Measurements from ENCODE around the gene AHR.

Gene AHR

DNA sequence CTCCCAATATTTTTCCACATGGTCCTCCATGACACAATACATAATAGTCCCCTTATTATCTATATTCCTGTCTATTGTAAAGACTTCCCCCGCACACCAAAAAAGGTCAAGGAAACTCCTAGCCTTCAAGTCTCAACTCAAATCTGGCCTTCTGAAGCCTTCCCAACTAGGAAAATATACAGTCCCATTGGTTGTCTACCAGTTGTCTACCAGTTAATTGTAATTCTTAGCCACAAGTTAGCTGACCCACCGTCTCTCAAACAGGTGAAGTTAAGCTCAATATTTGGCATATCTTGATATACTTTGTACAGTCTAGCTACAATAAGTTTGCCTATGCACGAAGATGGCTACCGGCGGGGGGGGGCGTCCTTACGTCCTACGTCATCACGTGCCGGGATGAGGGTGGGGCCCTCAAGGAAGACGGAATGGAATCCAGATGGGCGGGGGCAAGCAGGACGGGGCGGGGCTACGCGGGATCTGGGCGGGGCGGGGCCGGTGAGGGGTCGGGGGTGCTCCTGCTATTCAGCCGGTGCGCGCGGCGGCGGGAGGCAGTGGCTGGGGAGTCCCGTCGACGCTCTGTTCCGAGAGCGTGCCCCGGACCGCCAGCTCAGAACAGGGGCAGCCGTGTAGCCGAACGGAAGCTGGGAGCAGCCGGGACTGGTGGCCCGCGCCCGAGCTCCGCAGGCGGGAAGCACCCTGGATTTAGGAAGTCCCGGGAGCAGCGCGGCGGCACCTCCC is at the start of gene AHR:
TSS of gene AHR (plus strand) at position 551 of the 738 bp plus-strand sequence. CDS start 613 bp downstream, outside the sequence.
- peak; percentile 93 for DNase-seq

- DNase-seq, result no peak
These were observed 44.6 kb upstream of the AHR start for GRCh38 chr7:17253885-17254284.

DNA sequence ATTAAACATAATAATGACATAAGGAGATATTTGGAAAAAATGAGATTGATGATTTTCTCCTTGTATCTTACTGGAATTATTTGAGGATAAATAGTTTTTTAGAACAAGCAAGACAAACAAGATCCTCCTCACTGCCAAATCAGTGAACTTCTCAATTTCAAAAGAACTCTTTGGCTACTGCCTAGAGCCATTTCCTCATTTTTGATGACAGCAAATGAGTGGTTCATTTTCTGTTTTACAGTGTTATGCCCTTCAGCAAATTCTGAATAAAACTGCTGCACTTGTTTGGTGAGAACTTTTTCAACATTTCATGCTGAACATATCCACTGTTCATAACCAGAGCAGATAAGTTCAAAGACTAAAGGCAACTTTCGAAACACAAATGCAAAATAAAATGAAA is 42.5 kb upstream of the AHR start:
- no peak for DNase-seq

DNA sequence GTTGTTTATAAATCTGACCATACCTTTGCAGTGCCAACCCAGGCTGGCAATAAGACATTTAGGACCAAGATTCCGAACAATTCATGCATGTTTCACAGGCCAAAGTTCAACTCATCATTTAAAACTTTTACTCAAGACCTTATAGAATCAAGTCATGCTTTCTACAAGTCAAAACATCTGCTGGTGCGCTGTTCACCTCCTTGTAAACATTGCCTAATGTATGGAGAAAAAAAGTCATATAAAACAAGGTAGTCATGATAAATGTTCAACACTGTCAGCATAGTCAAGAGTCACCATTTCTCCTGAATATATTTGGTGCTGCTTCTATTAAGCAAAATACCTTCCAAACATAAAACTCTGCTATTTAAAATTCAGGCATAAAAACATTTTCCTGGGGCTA is 42.1 kb upstream of the AHR start:
- DNase-seq, result no peak

DNA sequence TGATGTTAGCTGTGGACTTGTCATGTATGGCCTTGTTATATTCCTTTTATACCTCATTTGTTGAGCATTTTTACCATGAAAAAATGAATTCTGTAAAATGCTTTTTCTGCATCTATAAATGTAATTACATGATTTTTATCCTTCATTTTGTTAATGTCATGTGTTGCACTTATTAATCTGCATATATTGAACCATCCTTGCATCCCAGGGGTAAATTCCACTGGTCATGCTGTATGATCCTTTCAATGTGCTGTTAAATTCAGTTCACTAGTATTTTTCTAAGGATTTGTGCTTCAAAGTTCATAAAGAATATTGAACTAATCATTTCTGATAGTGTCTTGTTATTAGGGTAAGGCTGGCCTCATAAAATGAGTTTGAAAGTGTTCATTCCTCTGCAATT is 31.9 kb upstream of the AHR start:
- no peak for DNase-seq

DNA sequence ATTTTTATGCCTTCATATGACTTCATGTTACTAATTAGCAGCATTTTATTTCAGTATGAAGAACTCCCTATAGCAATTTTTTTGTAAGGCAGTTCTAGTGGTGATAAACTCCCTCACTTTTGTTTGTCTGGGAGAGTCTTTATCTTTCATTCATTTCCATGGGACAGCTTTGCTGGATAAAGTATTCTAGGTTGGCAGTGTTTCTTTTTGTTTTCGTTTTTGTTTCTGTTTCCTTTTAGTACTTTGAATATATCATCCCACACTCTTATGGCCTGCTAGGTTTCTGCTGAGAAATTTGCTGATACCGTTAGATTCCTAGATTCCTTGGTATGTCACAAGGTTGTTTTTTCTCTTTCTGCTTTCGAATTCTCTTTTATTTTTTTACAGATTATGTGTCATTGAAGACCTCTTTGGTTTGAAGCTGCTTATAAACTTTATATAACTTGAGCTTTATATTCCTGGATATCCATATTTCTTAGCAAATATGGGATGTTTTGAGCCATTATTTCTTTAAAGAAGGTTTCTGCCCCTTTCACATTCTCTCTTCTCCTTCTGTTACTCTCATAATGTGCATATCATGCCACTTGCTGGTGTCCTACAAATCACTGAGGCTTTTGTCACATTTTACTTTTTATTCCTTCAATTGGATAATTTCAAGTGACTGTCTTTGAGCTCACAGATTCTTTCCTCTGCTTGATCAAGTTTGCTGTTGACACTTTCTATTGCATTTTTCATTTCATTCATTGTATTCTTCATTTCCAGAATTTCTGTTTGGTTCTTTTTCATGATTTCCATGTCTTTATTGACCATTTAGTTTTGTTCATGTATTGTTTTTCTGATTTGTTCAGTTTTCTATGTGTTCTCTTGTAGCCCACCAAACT is 28.9 kb upstream of the AHR start:
- DNase-seq, result no peak

- no peak for DNase-seq
These were observed 23.8 kb upstream of the AHR start for GRCh38 chr7:17274551-17275245.

GRCh38 chr7:17275749-17276671 is 22.4 kb upstream of the AHR start:
- no peak for DNase-seq

GRCh38 chr7:17279061-17279460 is 19.4 kb upstream of the AHR start:
- DNase-seq, result no peak

- no peak for DNase-seq
These were observed 9.3 kb upstream of the AHR start for GRCh38 chr7:17289074-17289645.

- no peak for DNase-seq
These were observed 5.6 kb upstream of the AHR start for GRCh38 chr7:17292843-17293242.

DNA sequence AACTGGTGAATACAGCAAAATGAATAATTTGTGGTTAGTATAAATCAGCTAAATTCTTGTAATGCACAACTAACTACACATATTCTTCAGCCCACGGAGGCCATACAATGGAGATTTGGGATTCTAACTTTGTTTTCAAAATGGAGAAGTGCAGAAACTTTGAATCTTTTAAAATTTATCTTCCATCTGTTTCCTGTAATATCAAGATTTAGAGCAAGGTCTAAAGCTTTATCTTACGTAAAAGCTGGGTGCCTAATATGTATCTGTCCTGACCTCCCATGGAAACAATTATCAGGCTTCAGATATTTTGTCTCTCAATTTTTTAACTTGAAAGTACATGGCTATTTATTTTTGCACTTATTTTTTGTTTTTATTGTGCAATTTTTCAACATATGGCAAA is 5.0 kb upstream of the AHR start:
- no peak for DNase-seq

GRCh38 chr7:17297243-17297642 is 1.2 kb upstream of the AHR start:
- no peak for DNase-seq

DNA sequence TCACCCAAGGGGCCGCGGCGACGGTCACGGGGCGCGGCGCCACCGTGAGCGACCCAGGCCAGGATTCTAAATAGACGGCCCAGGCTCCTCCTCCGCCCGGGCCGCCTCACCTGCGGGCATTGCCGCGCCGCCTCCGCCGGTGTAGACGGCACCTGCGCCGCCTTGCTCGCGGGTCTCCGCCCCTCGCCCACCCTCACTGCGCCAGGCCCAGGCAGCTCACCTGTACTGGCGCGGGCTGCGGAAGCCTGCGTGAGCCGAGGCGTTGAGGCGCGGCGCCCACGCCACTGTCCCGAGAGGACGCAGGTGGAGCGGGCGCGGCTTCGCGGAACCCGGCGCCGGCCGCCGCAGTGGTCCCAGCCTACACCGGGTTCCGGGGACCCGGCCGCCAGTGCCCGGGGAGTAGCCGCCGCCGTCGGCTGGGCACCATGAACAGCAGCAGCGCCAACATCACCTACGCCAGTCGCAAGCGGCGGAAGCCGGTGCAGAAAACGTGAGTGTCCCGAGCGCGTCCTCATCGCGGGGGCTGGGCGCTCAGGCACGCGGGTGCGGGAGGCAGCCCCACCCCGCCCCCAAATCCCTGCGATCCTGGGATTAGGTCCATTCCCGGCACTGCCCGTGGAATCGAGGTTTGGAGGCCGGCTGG is 509 bp downstream of the AHR start:
- peak; percentile 57 for DNase-seq

DNA sequence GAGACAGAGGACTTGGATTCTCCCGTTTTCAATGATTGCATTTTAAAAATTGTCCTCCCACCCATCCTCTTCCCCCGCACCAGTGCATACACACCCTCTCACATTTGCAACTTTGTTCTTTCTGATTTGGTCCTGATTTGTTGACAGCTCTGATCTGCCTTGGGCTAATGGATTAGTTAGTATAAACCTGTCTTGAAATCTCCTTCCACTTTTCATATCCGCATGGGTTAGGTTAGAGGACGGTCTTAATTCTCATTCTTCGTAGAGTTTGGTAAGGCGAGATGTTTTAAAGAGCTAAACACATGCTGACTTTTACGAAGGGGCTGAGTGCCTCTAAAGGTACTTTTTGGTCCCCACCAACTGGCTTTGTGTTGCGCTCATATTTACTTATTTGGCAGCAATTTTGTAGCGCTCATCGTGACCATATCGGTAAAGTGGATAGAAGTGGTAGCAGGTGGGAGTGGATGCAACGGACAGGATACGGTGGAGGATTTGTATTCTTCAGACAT is 1.1 kb downstream of the AHR start:
- DNase-seq, result peak; percentile 54

GRCh38 chr7:17300012-17300411 is 1.6 kb downstream of the AHR start:
- no peak for DNase-seq

- DNase-seq, result no peak
These were observed 2.0 kb downstream of the AHR start for GRCh38 chr7:17300437-17300836.

DNA sequence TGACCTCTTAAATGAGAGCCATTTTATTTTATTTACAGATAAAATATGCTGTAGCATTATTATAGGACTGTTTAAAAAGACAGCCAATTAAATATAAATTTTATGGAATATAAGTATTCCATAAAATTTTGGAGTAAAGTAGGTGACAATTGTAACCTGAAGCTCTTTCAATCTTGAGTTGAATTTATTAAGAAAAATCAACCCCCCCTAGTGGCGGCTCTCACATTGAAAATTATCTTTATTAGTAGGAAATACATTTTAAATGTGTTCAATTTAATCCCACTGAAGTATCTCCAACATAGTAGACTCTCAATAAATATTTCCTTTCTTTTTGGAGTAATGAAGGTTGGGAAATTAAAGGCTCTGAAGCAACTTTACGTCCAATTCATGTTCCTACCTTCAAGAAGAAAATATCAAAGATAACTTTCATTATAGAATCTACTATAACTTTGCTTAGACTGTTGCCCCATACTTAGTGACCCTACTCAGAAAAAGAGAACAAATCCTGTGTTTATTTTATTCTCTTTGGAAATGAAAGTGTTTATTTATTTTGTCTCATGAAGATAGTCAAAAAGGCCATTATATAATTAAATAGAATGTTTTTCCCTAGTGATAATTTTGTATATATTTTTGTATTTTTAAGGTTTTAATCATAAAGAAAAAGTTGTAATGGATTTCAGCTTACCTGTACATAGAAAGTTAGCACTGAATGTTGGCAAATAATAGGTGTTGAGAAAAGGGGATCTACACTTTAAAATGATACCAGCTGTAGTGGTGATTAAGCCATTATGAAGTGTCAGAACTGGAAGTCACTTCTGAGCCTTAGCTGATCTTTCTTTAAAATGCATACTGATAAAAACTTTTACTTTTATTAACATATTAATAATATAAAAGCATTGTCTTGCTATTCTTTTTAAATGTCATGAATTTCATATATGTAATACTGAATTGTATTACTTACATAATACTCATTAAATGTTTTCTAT is 3.3 kb downstream of the AHR start:
- DNase-seq, result peak; percentile 68

DNA sequence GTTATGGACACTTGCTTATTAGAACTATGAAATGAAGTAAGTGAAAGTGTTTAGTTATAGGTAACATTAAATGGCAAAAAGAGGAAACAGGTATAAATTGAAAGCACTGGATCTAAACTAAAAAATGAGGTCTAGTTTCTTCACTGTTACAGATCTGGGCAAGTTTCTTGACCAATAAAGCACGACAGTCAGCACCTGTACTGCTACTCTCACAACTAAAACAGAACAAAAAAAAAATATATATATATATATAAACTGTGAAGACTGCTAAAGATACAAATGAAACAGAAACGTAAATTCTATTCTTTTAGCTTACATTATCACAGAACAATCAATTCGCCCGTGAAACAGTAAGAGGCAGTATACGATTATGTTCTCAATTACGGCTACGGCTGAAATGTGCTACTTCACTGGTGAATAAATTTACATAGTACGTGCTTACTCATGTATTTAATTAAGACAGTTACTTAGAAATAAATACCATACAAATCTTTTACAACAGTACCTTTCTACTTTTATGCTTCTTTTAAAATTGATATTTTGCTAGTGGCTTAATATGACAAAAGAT is 4.2 kb downstream of the AHR start:
- peak; percentile 64 for DNase-seq

GRCh38 chr7:17304926-17305325 is 6.5 kb downstream of the AHR start:
- peak; percentile 50 for DNase-seq

Measured in CD4-positive, alpha-beta T cell treated with Interleukin-17A for 1 hour (primary cell).